K562 (cell line): Measurements from ENCODE around the gene TRIM47. TPM values are rescaled to one million over a fixed set of nuclear protein-coding genes. Genes with fewer than 3 reads are reported as not detected.
A peak's percentile ranks its signal among the peaks of the same experiment; 100 is the strongest.

Source experiments
- CXXC5 ChIP-seq: fragments of 250-450 bp; sonication (Bioruptor Pico); IDR thresholded peaks from 2 replicates; pipeline ENCODE4 v1.8.0; 2022; ENCODE audit warnings: inconsistent platforms, mild to moderate bottlenecking, moderate library complexity
- ETV1 ChIP-seq: fragments of 450-650 bp; conservative IDR thresholded peaks from 2 replicates; pipeline ENCODE4 v1.6.1; 2016; ENCODE audit warnings: missing genetic modification characterization, control low read depth, low read depth, missing compliant biosample characterization
- FOS ChIP-seq: IDR thresholded peaks from 3 replicates; pipeline ENCODE4 v1.6.1; 2011; ENCODE audit not compliant: insufficient read length; ENCODE audit errors: extremely low read depth
- MTA3 ChIP-seq: fragments of 450-650 bp; formaldehyde crosslinking; IDR thresholded peaks from 2 replicates; pipeline ENCODE4 v1.6.1; 2017; ENCODE audit warnings: mild to moderate bottlenecking, borderline replicate concordance
- PBX2 ChIP-seq, 2 experiments: IDR thresholded peaks in 1 of 2; conservative IDR thresholded peaks in 1 of 2; 2 replicates each; pipeline ENCODE4 v1.6.1; 2016; ENCODE audit warnings: low read depth in 2 of 2, mild to moderate bottlenecking in 1 of 2, missing compliant biosample characterization in 1 of 2, missing genetic modification characterization in 1 of 2, moderate library complexity in 1 of 2
- RFX7 ChIP-seq: fragments of 250-450 bp; sonication (Bioruptor Pico); IDR thresholded peaks from 2 replicates; pipeline ENCODE4 v1.5.1; 2021; ENCODE audit warnings: mild to moderate bottlenecking
- SIN3B ChIP-seq: fragments of 450-650 bp; IDR thresholded peaks from 2 replicates; pipeline ENCODE4 v1.6.1; 2017; ENCODE audit warnings: low read depth, mild to moderate bottlenecking, moderate library complexity
- SNRNP70 ChIP-seq: fragments of 200-400 bp; formaldehyde crosslinking; optimal IDR thresholded peaks from 2 replicates; pipeline ENCODE3; 2017; ENCODE audit warnings: low read depth, low read length
- TBP ChIP-seq: optimal IDR thresholded peaks from 2 replicates; pipeline ENCODE3; 2011; ENCODE audit warnings: low read depth, low read length, improper control_type of control experiment
- ZBTB7A ChIP-seq: IDR thresholded peaks from 2 replicates; pipeline ENCODE4 v1.6.1; 2011; ENCODE audit warnings: low read depth, mild to moderate bottlenecking, low read length, moderate library complexity, borderline replicate concordance; ENCODE audit not compliant: control insufficient read depth
- ZNF143 ChIP-seq: sonication (generic); formaldehyde crosslinking; IDR thresholded peaks from 2 replicates; pipeline ENCODE4 v1.9.0; 2022; ENCODE audit warnings: mild to moderate bottlenecking, missing genetic modification reagents
- polyA plus RNA-seq, 8 experiments: library from polyadenylated mRNA; depleted of rRNA in 4 of 8; stranded (reverse) in 5 of 8; unstranded in 3 of 8; fragments of >200 nt; fragmentation: Nextera tagmentation in 2 of 8; fragmentation: Illumina TruSeq in 1 of 8; extraction: Ambion mirVana in 2 of 8; extraction: Trizol in 1 of 8; gene quantifications; 2 replicates each; pipeline versions ENCODE4 v1.2.1 to v1.2.3, GENCODE V29; 2011 to 2014; ENCODE audit warnings: inconsistent platforms in 1 of 8, missing spikeins in 1 of 8
- total RNA-seq, 7 experiments: library from RNA; depleted of rRNA in 6 of 7; stranded (reverse); fragments of >200 nt in 6 of 7; fragmentation: Illumina TruSeq in 2 of 7; extraction: Trizol in 2 of 7; gene quantifications; 2 replicates each; pipeline versions ENCODE4 v1.2.1 to v1.2.3, GENCODE V29; 2011 to 2021; ENCODE audit warnings: low replicate concordance in 1 of 7
- TF ChIP-seq, protein P1 (sequence below), 2 experiments: IDR thresholded peaks; 2 replicates each; pipeline ENCODE4 v1.6.1; 2012; ENCODE audit warnings: improper control_type of control experiment in 2 of 2, low read depth in 2 of 2, low read length in 2 of 2, borderline replicate concordance in 1 of 2
- TF ChIP-seq, protein P2 (sequence below): sonication (generic); formaldehyde crosslinking; IDR thresholded peaks from 2 replicates; pipeline ENCODE4 v1.8.1; 2023; ENCODE audit warnings: missing genetic modification reagents, mild to moderate bottlenecking, borderline replicate concordance
- TF ChIP-seq, protein P3 (sequence below): sonication (generic); formaldehyde crosslinking; IDR thresholded peaks from 2 replicates; pipeline ENCODE4 v1.8.0; 2022; ENCODE audit warnings: missing genetic modification reagents, mild to moderate bottlenecking, moderate library complexity, borderline replicate concordance

Gene TRIM47
- total and polyA plus RNA-seq, 9 of the 15 experiments (the other 6 are each of a cell fraction or from before 2014, with no cell fraction given), result 0.56 to 6.1 (median 3.2) TPM

- no peak for TF ChIP-seq PBX2 (CRISPR knock-in tag; IDR thresholded peaks at IDR 0.05; ENCODE audit: low read depth)
- no peak for TF ChIP-seq PBX2 (tag; conservative IDR thresholded peaks at IDR 0.05; ENCODE audit: low read depth)
- TF ChIP-seq, protein P1, sequence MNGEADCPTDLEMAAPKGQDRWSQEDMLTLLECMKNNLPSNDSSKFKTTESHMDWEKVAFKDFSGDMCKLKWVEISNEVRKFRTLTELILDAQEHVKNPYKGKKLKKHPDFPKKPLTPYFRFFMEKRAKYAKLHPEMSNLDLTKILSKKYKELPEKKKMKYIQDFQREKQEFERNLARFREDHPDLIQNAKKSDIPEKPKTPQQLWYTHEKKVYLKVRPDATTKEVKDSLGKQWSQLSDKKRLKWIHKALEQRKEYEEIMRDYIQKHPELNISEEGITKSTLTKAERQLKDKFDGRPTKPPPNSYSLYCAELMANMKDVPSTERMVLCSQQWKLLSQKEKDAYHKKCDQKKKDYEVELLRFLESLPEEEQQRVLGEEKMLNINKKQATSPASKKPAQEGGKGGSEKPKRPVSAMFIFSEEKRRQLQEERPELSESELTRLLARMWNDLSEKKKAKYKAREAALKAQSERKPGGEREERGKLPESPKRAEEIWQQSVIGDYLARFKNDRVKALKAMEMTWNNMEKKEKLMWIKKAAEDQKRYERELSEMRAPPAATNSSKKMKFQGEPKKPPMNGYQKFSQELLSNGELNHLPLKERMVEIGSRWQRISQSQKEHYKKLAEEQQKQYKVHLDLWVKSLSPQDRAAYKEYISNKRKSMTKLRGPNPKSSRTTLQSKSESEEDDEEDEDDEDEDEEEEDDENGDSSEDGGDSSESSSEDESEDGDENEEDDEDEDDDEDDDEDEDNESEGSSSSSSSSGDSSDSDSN (IDR thresholded peaks at IDR 0.05; ENCODE audit: borderline replicate concordance in 1 of 2, low read depth in 2 of 2, low read length in 2 of 2), result peak; percentile 53 to 69; a peak in 1 of 4 replicates
- TF ChIP-seq SIN3B, result peak; percentile 81
- TF ChIP-seq ETV1 (tag), result no peak
- TF ChIP-seq, protein P2, sequence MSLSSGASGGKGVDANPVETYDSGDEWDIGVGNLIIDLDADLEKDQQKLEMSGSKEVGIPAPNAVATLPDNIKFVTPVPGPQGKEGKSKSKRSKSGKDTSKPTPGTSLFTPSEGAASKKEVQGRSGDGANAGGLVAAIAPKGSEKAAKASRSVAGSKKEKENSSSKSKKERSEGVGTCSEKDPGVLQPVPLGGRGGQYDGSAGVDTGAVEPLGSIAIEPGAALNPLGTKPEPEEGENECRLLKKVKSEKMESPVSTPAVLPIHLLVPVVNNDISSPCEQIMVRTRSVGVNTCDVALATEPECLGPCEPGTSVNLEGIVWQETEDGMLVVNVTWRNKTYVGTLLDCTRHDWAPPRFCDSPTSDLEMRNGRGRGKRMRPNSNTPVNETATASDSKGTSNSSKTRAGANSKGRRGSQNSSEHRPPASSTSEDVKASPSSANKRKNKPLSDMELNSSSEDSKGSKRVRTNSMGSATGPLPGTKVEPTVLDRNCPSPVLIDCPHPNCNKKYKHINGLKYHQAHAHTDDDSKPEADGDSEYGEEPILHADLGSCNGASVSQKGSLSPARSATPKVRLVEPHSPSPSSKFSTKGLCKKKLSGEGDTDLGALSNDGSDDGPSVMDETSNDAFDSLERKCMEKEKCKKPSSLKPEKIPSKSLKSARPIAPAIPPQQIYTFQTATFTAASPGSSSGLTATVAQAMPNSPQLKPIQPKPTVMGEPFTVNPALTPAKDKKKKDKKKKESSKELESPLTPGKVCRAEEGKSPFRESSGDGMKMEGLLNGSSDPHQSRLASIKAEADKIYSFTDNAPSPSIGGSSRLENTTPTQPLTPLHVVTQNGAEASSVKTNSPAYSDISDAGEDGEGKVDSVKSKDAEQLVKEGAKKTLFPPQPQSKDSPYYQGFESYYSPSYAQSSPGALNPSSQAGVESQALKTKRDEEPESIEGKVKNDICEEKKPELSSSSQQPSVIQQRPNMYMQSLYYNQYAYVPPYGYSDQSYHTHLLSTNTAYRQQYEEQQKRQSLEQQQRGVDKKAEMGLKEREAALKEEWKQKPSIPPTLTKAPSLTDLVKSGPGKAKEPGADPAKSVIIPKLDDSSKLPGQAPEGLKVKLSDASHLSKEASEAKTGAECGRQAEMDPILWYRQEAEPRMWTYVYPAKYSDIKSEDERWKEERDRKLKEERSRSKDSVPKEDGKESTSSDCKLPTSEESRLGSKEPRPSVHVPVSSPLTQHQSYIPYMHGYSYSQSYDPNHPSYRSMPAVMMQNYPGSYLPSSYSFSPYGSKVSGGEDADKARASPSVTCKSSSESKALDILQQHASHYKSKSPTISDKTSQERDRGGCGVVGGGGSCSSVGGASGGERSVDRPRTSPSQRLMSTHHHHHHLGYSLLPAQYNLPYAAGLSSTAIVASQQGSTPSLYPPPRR (CRISPR knock-in tag), result no peak
- TF ChIP-seq FOS, result no peak
- peak; percentile 90 for TF ChIP-seq CXXC5
- TF ChIP-seq TBP, result peak; percentile 56
- no peak for TF ChIP-seq SNRNP70
- TF ChIP-seq, protein P3, sequence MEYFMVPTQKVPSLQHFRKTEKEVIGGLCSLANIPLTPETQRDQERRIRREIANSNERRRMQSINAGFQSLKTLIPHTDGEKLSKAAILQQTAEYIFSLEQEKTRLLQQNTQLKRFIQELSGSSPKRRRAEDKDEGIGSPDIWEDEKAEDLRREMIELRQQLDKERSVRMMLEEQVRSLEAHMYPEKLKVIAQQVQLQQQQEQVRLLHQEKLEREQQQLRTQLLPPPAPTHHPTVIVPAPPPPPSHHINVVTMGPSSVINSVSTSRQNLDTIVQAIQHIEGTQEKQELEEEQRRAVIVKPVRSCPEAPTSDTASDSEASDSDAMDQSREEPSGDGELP, result peak; percentile 66
- no peak for TF ChIP-seq ZNF143 (CRISPR knock-in tag)
- TF ChIP-seq MTA3, result 0 out of 2 replicates have a peak, but pooled peaks have one; percentile 30
- TF ChIP-seq ZBTB7A, result peak; percentile 80; the same call in 1 of the 2 replicates
- TF ChIP-seq RFX7 (CRISPR knock-in tag), result no peak
These were observed 18.2 kb upstream of the TRIM47 start, which contains the start of gene TRIM65 (continued) for GRCh38 chr17:75896415-75897159.
